Superior temporal gyrus (tissue), 1 donor: ENCODE results near the gene WNK2.
"Not testable (repeated sequence)": the region's sequence is repeated elsewhere in the genome, so short reads cannot be mapped to it uniquely, and the experiment has no call there.

Source experiments
- DNase-seq: peaks from one replicate; pipeline ENCODE4 v3.0.0-alpha.2; 2016; ENCODE audit errors: extremely low spot score

WNK2 gene

GRCh38 chr9:93183663-93184431 lies at the start of gene WNK2:
Gene WNK2, plus strand, starts transcription at chr9:93184139. Its CDS starts 791 bp downstream, at chr9:93184930.
- no peak for DNase-seq

GRCh38 chr9:93134740-93135444 lies 49.0 kb upstream of the WNK2 start:
- no peak for DNase-seq

- peak; percentile 60 for DNase-seq
These were observed 47.9 kb upstream of the WNK2 start for GRCh38 chr9:93136011-93136440.

- no peak for DNase-seq
These were observed 46.6 kb upstream of the WNK2 start for GRCh38 chr9:93137362-93137761.

GRCh38 chr9:93138171-93138764 lies 45.7 kb upstream of the WNK2 start:
- no peak for DNase-seq

GRCh38 chr9:93139365-93140182 lies 44.4 kb upstream of the WNK2 start:
- no peak for DNase-seq

- no peak for DNase-seq
These were observed 42.0 kb upstream of the WNK2 start for GRCh38 chr9:93141771-93142483.

- DNase-seq, result peak; percentile 95
These were observed 40.0 kb upstream of the WNK2 start for GRCh38 chr9:93143830-93144530.

- not testable (repeated sequence) for DNase-seq
These were observed 37.2 kb upstream of the WNK2 start for GRCh38 chr9:93146696-93147095.

- no peak for DNase-seq
These were observed 36.3 kb upstream of the WNK2 start for GRCh38 chr9:93147632-93148031.

- DNase-seq, result no peak
These were observed 35.2 kb upstream of the WNK2 start for GRCh38 chr9:93148721-93149120.

- no peak for DNase-seq
These were observed 34.6 kb upstream of the WNK2 start for GRCh38 chr9:93149361-93149760.

GRCh38 chr9:93151097-93151784 lies 32.7 kb upstream of the WNK2 start:
- no peak for DNase-seq

- peak; percentile 62 for DNase-seq
These were observed 29.5 kb upstream of the WNK2 start for GRCh38 chr9:93154293-93154903.

GRCh38 chr9:93155716-93156474 lies 28.0 kb upstream of the WNK2 start:
- peak; percentile 84 for DNase-seq

- DNase-seq, result no peak
These were observed 27.4 kb upstream of the WNK2 start for GRCh38 chr9:93156475-93157008.

- DNase-seq, result peak; percentile 84
These were observed 24.1 kb upstream of the WNK2 start for GRCh38 chr9:93159601-93160471.
